Skeletal muscle tissue (tissue), 4 donors: ENCODE results near the gene PLPPR5. TPM values are rescaled to one million over a fixed set of nuclear protein-coding genes. Genes with fewer than 3 reads are reported as not detected.

ENCODE experiments used
- H3K27ac ChIP-seq: one replicate; pipeline ENCODE4 v1.7.0; 2013; ENCODE audit warnings: mild to moderate bottlenecking, low read depth, low read length, inconsistent platforms
- H3K27me3 ChIP-seq, 3 donors: one replicate each; pipeline ENCODE4 v1.7.0; 2013; ENCODE audit warnings: low read length in 3 of 3; ENCODE audit not compliant: control insufficient read depth in 3 of 3, insufficient read depth in 3 of 3
- H3K36me3 ChIP-seq, 3 donors: one replicate each; pipeline ENCODE4 v1.7.0; 2013; ENCODE audit warnings: low read length in 3 of 3; ENCODE audit not compliant: control insufficient read depth in 3 of 3, insufficient read depth in 3 of 3
- H3K4me1 ChIP-seq, 3 donors: one replicate each; pipeline ENCODE4 v1.7.0; 2013; ENCODE audit warnings: low read length in 3 of 3, mild to moderate bottlenecking in 3 of 3; ENCODE audit not compliant: control insufficient read depth in 3 of 3, insufficient read depth in 3 of 3
- H3K4me3 ChIP-seq, 3 donors: one replicate each; pipeline ENCODE4 v1.7.0; 2013; ENCODE audit warnings: low read length in 3 of 3
- H3K9ac ChIP-seq, 3 donors: one replicate each; pipeline ENCODE4 v1.7.0; 2013; ENCODE audit warnings: low read length in 3 of 3, mild to moderate bottlenecking in 3 of 3, moderate library complexity in 2 of 3, low read depth in 1 of 3
- H3K9me3 ChIP-seq, 3 donors: one replicate each; pipeline ENCODE4 v1.7.0; 2013; ENCODE audit warnings: low read length in 3 of 3; ENCODE audit not compliant: control insufficient read depth in 3 of 3
- total RNA-seq: library from RNA; depleted of rRNA; stranded (reverse); fragments of >200 nt; gene quantifications from one replicate; pipeline ENCODE4 v1.2.3, GENCODE V29; 2014
- donor health status: Osteomylitis.

PLPPR5 gene
- total RNA-seq, 1 donor from 2014 or later: 1.6 TPM

DNA sequence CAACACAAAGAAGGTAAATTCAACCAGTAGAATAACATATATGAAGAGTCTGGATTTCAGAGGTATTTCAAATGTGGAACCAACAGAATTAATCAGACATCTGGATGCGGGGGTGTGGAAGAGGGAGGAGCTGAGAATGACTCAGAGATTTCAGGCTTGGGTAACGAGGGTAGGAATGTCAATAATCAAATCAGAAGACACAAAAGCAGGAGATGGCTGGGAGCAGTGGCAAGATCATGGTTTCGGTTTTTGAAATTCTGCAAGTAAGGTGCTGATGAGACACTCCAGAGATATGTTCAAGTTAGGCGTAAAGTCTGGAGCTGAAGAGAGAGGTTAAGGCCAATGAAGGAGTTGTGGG lies 64.0 kb downstream of the PLPPR5 start:
- Histone ChIP-seq H3K9me3 (no peaks in the 10 kb centered on the region), H3K36me3 (no peaks in the 10 kb centered on the region), H3K27ac (no peak overlapping the region), H3K4me1 (no peaks in the 10 kb centered on the region), H3K27me3 (peaks cover 0 to under 1% (median 0%) of the 10 kb centered on the region in 3 donors), H3K4me3 (no peak overlapping the region), H3K9ac (no peak overlapping the region)

GRCh38 chr1:98940069-98940721 lies 64.5 kb downstream of the PLPPR5 start:
- Histone ChIP-seq H3K36me3 (no peaks in the 10 kb centered on the region), H3K9ac (no peak overlapping the region), H3K27ac (no peak overlapping the region), H3K9me3 (no peaks in the 10 kb centered on the region), H3K4me1 (no peaks in the 10 kb centered on the region), H3K4me3 (no peak overlapping the region), H3K27me3 (peaks cover 0 to 2% (median 0%) of the 10 kb centered on the region in 3 donors)

DNA sequence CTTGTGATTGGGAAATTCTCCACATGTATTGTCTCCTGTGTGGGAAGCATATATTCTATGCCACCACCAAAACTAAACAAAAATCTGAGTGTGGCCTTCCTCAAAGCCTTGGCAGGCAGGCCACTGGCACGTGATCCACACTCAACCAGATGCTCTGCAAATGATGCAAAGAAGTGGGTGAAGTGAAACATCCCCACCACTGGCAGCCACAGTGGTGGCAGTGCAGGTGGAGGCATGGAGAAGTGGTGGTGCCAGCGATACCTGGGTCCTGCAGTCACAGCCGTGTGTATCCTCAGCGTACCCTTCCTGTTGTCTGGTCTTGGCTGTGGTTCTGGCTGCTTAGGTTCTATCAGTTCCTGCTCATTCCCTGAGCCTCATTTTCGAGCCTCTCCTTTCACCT lies 65.2 kb downstream of the PLPPR5 start:
- H3K9ac ChIP-seq: no peak overlapping the region

GRCh38 chr1:98937347-98937746 lies 67.3 kb downstream of the PLPPR5 start:
- Histone ChIP-seq H3K27me3 (peaks cover 0 to 2% (median 0%) of the 10 kb centered on the region in 3 donors), H3K9ac (no peak overlapping the region)

More for the DNA sequence above, 65.2 kb downstream of the PLPPR5 start:
- Histone ChIP-seq H3K27me3 (peaks cover 0 to 2% (median 0%) of the 10 kb centered on the region in 3 donors), H3K27ac (no peak overlapping the region), H3K36me3 (no peaks in the 10 kb centered on the region), H3K4me1 (no peaks in the 10 kb centered on the region), H3K4me3 (no peak overlapping the region), H3K9me3 (no peaks in the 10 kb centered on the region)

GRCh38 chr1:98932184-98932583 lies 72.5 kb downstream of the PLPPR5 start:
- H3K27me3 ChIP-seq: peaks cover 0 to 2% (median 0%) of the 10 kb centered on the region in 3 donors
- no peak overlapping the region for H3K27ac ChIP-seq
- H3K4me1 ChIP-seq: no peaks in the 10 kb centered on the region
- no peak overlapping the region for H3K9ac ChIP-seq
- H3K36me3 ChIP-seq: no peaks in the 10 kb centered on the region
- H3K4me3 ChIP-seq: no peak overlapping the region
- H3K9me3 ChIP-seq: no peaks in the 10 kb centered on the region

More at GRCh38 chr1:98937347-98937746, 67.3 kb downstream of the PLPPR5 start:
- Histone ChIP-seq H3K4me3 (no peak overlapping the region), H3K27ac (no peak overlapping the region), H3K36me3 (no peaks in the 10 kb centered on the region), H3K9me3 (no peaks in the 10 kb centered on the region), H3K4me1 (no peaks in the 10 kb centered on the region)

DNA sequence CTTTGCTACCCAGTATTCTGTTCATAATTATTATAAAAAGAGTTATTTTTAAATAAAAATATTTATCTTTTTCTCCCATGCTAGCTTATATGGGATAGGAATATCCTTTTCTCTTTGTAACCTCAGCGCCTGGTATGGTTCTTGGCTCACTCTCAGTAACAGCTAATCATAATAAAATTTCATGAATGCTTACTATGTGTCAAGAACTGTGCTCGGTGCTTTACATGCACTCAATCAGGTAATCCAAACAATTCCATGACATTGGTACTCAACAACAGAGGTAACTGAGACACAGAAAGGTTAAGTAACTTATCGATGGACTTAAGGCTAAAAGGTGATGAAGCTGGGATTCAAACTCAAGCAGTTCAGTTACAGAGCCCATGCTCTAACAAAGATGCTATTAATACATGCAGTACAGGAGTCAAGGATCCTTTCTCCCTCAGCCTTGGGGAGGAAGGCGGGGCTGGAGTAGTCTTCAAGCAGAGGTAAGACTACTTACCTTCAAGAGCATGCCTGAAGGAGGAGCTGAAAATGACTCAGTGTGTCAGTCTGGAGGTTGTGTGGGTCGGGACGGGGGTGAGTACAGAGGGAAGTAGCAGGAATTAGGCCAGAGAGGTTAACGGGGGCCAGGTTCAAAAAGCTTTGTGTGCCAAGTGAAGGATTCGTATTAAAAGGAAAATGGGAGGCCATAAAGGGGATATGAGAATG lies 73.4 kb downstream of the PLPPR5 start:
- Histone ChIP-seq H3K9ac (no peak overlapping the region), H3K36me3 (no peaks in the 10 kb centered on the region), H3K27ac (no peak overlapping the region), H3K9me3 (no peaks in the 10 kb centered on the region), H3K4me1 (no peaks in the 10 kb centered on the region), H3K4me3 (no peak overlapping the region), H3K27me3 (peaks cover 0 to 2% (median 0%) of the 10 kb centered on the region in 3 donors)

DNA sequence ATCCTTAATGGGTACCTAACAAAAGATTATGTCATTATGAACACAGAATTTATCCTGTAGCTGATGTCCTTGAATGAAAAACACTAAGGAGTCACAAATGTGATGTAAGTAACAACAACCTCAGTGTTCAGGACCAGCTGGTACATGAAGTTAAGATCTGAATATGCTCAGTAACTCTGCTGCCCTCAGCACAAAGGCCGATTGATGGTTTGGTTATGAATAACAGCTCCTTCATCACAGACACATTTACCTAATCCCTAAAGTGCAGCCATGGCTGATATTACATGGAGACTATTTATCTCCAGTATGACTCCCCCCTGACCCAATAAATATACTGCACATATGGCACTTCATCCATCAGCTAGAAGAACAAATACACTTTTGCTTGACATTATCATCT lies 75.2 kb downstream of the PLPPR5 start:
- Histone ChIP-seq H3K27me3 (no peaks in the 10 kb centered on the region), H3K9ac (no peak overlapping the region), H3K4me3 (no peak overlapping the region), H3K36me3 (no peaks in the 10 kb centered on the region), H3K9me3 (peaks cover 0 to 2% (median 0%) of the 10 kb centered on the region in 3 donors), H3K4me1 (no peaks in the 10 kb centered on the region), H3K27ac (no peak overlapping the region)

DNA sequence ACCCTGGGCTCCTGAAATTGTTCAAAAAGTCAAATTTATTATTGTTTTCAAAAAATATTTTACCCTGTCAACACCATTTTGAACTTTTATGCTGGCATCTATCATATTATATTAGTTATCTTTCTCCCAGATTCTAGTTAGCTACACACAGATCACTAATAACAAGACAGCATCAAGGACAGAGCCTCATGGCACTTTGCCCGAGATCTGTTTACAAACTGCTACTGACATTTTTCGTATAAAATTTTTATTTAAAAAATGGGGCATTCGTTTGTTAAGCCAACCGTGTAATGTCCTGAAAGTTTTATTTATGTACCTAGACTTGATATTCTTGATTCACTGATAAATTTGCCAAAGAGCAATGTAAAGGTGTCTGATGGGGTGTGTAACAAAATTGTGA lies 78.1 kb downstream of the PLPPR5 start:
- H3K27me3 ChIP-seq: no peaks in the 10 kb centered on the region
- H3K4me3 ChIP-seq: no peak overlapping the region
- H3K9me3 ChIP-seq: peaks cover 0 to 2% (median 0%) of the 10 kb centered on the region in 3 donors
- no peaks in the 10 kb centered on the region for H3K36me3 ChIP-seq
- H3K4me1 ChIP-seq: no peaks in the 10 kb centered on the region
- no peak overlapping the region for H3K27ac ChIP-seq
- no peak overlapping the region for H3K9ac ChIP-seq

GRCh38 chr1:98924977-98925376 lies 79.7 kb downstream of the PLPPR5 start:
- H3K4me1 ChIP-seq: no peaks in the 10 kb centered on the region
- no peaks in the 10 kb centered on the region for H3K36me3 ChIP-seq
- no peak overlapping the region for H3K27ac ChIP-seq
- H3K27me3 ChIP-seq: no peaks in the 10 kb centered on the region
- no peak overlapping the region for H3K4me3 ChIP-seq
- no peak overlapping the region for H3K9ac ChIP-seq
- H3K9me3 ChIP-seq: peaks cover 0 to 2% (median 0%) of the 10 kb centered on the region in 3 donors

- Histone ChIP-seq H3K4me1 (no peaks in the 10 kb centered on the region), H3K9me3 (peaks cover 0 to 2% (median 0%) of the 10 kb centered on the region in 3 donors), H3K27ac (no peak overlapping the region), H3K4me3 (no peak overlapping the region), H3K36me3 (no peaks in the 10 kb centered on the region), H3K27me3 (no peaks in the 10 kb centered on the region), H3K9ac (no peak overlapping the region)
Observed at GRCh38 chr1:98923667-98924066, 81.0 kb downstream of the PLPPR5 start.
